GM21737 (cell line): ENCODE measurements around the gene HOXC6.
"Not testable (repeated sequence)": the region's sequence is repeated elsewhere in the genome, so short reads cannot be mapped to it uniquely, and the experiment has no call there.

Source experiments
- ATAC-seq: cut with Tn5 transposase; IDR thresholded peaks from one replicate; pipeline ENCODE4 v1.9.1; 2021; ENCODE audit warnings: mild to moderate bottlenecking, moderate library complexity; ENCODE audit not compliant: unreplicated experiment

The HOXC6 gene

GRCh38 chr12:54052438-54053002 lies 24.3 kb downstream of the HOXC6 start:
- ATAC-seq, result no peak

DNA sequence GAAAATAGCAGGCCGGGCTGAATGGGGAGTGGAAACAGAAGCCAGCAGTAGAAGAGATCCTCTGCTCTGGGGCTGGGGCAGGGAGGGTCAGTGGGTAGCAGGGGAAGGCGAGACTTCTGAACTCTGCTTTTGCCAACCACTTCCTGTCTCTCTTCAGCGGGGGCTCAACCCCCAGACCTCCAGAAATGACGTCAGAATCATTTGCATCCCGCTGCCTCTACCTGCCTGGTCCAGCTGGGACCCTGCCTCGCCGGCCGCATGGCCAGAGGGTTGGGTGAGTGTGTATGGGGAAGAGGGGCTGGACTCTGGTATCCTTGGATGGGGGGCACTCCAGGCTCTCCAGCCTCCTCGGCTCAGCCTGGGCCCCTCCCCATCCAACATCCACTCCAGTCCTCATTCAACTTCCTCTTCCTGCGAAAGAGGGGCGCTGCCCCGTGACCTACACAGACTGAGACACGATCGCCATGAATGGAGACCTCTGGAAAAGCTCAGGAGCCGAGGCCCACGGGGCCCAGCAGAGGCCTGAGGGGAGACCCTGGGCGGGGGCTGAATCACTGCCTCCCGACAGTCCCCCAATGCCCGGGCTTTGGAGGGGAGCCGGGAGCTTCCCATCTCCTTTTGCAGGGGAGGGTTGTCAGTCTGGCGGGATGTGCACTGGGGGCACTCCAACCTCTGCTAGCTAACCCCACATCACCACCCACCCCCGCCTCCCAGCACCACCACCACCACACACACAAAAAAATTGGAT lies 24.9 kb downstream of the HOXC6 start:
- no peak for ATAC-seq

- ATAC-seq, result no peak
Measured at GRCh38 chr12:54053751-54054741, 25.8 kb downstream of the HOXC6 start, which contains the start of gene HOXC4. Gene HOXC4, plus strand, starts transcription at chr12:54053835. Its CDS starts 88 bp downstream, at chr12:54053923.

DNA sequence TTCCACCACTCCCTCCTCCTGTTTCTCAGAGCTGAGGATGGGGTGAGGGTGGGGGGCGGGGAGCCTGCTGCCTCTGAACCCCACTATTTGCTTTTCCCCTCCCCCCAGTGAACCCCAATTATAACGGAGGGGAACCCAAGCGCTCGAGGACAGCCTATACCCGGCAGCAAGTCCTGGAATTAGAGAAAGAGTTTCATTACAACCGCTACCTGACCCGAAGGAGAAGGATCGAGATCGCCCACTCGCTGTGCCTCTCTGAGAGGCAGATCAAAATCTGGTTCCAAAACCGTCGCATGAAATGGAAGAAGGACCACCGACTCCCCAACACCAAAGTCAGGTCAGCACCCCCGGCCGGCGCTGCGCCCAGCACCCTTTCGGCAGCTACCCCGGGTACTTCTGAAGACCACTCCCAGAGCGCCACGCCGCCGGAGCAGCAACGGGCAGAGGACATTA lies 26.5 kb downstream of the HOXC6 start:
- ATAC-seq, result no peak

- no peak for ATAC-seq
Measured at GRCh38 chr12:54055552-54055951, 27.3 kb downstream of the HOXC6 start.

GRCh38 chr12:54056110-54056509 lies 27.9 kb downstream of the HOXC6 start:
- no peak for ATAC-seq

DNA sequence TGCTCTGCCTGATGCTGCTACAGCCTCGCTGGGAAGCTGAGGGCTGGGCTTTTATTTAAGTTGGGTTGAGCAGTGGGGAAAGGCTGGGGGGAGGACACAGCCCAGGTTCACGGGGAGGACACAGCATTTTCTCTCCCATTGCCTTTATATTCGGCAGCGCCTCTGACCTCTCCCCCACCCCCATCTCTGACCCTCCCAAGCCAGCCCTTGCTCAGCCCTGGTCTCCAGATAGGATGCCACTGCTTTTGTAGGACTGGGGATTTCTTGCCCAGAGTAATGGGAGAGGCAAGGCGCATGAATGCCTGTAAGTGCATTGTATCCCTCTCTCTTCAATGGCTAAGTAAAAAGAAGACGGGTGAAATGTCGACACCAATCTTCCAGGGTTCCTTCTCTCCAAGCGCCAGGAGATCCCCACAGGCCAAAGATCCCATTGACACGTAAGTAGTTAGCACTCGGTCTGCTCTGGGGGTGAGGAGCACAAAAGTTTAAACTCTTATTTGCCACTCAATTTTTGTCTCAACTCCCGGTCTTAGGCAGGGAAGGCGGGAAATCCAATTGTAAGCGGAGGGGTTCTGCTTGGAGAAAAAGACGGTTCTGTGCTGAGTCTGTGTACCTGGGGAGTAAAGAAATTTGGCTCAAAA lies 30.0 kb downstream of the HOXC6 start:
- no peak for ATAC-seq

DNA sequence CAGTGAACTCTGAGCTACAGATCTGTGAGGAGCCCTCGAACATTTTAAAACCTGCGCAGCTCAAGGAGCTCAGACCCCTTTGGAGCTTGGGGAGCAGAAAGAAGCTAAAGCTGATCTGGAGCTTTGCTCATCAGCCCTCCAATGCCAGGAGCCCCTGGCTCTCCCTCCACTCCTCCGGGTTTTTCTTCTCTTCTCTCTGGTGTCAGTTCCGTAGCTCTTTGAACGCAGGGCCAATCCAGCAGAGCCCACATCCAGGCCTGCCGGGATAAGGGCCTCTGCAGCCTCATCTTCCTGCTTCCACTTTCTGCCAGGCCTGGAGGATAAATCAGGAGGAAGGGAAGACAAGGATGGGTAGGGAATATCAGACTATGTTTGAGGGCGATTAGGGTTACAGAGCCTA lies 31.4 kb downstream of the HOXC6 start:
- ATAC-seq, result no peak

DNA sequence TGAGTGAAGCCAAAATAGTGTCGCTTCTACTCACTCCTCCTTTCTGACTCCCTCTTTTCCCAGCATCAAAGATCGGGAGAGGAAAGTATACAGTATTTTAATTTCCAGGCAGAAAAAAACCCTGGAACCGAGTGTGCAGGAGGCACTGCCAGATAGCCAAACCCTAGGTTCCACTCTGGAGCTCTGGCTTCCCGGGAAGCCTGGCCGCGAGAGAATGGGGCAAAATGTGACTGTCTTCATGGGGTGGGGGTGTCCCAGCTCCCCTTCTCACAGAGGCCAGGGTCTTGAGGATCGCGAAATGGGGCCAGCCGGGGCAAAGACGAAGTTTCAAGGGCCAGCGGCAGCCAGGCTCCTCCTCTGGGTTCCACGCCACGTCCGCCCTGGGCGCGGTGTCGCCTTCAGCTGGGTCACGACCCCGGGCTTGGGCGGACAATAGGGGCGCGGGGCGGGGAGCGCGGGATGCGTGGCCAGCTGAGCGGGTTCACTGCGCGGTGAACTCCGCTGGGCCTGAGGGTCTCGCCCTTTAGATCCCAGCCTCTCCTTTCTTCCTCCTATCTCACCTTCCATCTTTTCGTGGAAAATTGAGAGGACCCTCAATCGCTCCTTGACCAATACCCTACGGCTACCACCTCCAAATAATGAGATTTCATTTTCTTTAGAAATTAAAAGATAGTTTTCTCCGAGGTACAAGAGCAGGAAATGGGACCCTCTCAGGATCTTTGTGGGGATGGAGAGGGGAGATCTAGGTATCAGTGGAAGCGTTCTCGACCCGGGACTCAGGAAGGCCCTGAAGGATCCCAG lies 32.1 kb downstream of the HOXC6 start:
- ATAC-seq, result no peak

DNA sequence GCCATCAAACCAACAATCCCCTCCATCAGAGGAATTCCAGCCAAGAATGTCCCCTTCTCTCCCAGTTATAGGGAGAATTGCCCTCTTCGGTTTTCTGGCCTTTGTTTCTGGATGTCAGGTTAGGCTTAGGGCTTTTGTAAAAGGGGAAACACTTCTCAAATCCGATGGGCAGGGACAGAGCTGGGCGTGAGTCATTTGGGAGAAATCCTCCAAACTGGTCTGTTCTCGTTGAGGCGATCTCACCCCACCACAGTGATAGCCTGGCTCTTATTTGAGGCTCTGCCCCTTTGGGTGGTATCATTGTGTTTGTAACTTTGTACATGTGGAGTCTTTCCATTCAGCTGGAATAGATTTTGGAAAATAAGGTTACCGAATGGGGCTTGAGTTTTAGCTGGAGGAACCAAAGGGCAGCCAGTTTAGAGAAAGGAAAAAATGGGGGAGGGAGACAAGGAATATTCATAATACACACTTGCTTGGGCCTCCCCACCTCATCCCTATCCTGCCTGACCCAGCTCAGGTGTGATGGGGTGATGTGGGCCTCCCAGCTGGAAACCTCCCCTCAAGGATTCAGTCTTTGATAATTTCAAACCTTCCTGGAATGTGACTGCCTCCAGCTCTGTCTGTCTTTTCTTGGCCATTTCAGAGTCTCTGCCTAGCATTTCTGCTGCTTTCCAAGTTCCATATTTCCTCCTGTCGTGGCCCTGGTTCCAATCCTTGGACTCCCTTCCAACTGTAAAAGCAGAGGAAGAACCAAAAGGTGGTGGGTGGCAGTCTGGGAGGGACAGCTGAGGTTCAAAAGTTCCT lies 32.9 kb downstream of the HOXC6 start:
- no peak for ATAC-seq

GRCh38 chr12:54065677-54066076 lies 37.4 kb downstream of the HOXC6 start:
- ATAC-seq, result no peak

GRCh38 chr12:54066408-54066807 lies 38.2 kb downstream of the HOXC6 start:
- ATAC-seq, result no peak

DNA sequence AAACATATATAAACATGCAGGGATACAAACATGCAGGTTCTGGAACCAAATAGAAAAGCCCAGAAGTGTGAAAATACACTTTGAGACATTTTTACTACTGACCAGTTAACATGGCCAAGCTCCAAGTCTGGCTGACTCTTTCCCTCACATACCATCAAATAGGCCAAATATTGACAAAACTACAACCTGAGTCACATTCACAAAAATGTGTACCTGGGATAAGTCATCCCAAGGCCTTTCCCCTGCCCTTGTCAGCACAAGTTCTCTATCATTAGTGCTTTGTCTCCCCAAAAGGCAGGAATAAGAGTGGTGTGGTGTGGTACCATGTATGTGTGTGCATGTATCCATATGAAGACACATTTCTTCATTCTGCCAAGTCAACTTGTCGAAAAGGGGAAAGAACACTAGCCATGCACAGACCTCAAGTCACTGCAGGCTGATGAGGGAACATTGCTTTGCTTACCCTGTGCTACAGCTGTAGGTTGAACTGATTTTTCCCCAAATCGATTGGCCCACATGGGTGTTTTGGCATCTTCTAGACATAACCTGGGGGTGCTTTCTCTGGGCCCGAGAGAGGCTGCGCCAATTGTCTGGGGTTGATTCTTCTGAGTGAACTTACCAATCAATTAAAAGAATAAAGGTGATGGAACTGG lies 40.3 kb downstream of the HOXC6 start:
- ATAC-seq, result no peak

- no peak for ATAC-seq
Measured at GRCh38 chr12:54071942-54072341, 43.7 kb downstream of the HOXC6 start.

GRCh38 chr12:54074308-54074707 lies 46.1 kb downstream of the HOXC6 start:
- no peak for ATAC-seq

- no peak for ATAC-seq
Measured at GRCh38 chr12:54075409-54075808, 47.2 kb downstream of the HOXC6 start.

GRCh38 chr12:54075974-54076373 lies 47.7 kb downstream of the HOXC6 start:
- no peak for ATAC-seq

- not testable (repeated sequence) for ATAC-seq
Measured at GRCh38 chr12:54077843-54078242, 49.6 kb downstream of the HOXC6 start.

DNA sequence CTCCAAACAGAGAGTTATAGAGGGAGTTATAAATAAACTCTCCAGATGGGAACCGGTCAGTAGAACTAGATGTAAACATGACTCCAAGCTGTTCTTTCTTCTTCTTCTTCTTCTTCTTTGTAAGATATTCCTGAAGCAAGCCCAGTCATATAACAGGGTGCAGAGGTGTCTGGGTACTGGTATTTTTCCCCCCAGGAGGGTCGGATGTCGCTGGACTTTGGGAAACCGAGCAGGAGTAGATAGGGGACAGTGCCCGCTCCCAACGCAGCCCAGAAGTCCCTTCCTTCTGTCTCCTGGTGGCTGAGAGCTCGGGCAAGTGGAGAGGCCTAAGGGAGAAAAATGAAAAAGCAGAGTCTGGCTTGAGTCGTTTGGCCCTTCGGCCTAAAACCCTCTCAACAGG lies 50.9 kb downstream of the HOXC6 start:
- not testable (repeated sequence) for ATAC-seq
